ENCODE measurements around the gene ACSS2.

DNA sequence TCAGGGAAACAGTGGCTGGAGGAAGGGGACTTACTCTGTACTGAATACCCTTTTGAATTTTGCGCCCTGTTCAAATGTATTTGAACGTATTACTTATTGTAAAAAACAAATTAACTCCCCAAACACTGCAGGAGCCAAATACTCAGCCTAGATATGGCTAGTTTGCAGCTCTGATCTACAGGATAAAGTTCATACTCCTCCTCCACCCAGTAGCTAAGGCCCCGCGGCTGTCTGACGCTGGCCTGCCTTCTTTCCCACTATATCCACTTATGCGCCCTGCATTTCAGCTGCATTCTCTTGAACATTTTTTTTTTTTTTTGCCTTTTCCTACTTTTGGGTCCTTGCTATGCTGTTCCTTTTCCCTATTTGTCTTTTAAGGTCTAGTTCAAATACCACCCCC lies 72.7 kb downstream of the ACSS2 start:
- TF ChIP-seq, protein P1, sequence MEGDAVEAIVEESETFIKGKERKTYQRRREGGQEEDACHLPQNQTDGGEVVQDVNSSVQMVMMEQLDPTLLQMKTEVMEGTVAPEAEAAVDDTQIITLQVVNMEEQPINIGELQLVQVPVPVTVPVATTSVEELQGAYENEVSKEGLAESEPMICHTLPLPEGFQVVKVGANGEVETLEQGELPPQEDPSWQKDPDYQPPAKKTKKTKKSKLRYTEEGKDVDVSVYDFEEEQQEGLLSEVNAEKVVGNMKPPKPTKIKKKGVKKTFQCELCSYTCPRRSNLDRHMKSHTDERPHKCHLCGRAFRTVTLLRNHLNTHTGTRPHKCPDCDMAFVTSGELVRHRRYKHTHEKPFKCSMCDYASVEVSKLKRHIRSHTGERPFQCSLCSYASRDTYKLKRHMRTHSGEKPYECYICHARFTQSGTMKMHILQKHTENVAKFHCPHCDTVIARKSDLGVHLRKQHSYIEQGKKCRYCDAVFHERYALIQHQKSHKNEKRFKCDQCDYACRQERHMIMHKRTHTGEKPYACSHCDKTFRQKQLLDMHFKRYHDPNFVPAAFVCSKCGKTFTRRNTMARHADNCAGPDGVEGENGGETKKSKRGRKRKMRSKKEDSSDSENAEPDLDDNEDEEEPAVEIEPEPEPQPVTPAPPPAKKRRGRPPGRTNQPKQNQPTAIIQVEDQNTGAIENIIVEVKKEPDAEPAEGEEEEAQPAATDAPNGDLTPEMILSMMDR (conservative IDR thresholded peaks at IDR 0.05; ENCODE audit: low read depth in 2 of 2) = no peak
- TF ChIP-seq JUNB (IDR thresholded peaks at IDR 0.05; ENCODE audit: unreplicated experiment) = no peak
- TF ChIP-seq EZH2 (IDR thresholded peaks at IDR 0.05; ENCODE audit: low read depth, unreplicated experiment) = no peak
- no peak for TF ChIP-seq POLR2AphosphoS5 (IDR thresholded peaks at IDR 0.05; ENCODE audit: low read depth)
- TF ChIP-seq, protein P2, sequence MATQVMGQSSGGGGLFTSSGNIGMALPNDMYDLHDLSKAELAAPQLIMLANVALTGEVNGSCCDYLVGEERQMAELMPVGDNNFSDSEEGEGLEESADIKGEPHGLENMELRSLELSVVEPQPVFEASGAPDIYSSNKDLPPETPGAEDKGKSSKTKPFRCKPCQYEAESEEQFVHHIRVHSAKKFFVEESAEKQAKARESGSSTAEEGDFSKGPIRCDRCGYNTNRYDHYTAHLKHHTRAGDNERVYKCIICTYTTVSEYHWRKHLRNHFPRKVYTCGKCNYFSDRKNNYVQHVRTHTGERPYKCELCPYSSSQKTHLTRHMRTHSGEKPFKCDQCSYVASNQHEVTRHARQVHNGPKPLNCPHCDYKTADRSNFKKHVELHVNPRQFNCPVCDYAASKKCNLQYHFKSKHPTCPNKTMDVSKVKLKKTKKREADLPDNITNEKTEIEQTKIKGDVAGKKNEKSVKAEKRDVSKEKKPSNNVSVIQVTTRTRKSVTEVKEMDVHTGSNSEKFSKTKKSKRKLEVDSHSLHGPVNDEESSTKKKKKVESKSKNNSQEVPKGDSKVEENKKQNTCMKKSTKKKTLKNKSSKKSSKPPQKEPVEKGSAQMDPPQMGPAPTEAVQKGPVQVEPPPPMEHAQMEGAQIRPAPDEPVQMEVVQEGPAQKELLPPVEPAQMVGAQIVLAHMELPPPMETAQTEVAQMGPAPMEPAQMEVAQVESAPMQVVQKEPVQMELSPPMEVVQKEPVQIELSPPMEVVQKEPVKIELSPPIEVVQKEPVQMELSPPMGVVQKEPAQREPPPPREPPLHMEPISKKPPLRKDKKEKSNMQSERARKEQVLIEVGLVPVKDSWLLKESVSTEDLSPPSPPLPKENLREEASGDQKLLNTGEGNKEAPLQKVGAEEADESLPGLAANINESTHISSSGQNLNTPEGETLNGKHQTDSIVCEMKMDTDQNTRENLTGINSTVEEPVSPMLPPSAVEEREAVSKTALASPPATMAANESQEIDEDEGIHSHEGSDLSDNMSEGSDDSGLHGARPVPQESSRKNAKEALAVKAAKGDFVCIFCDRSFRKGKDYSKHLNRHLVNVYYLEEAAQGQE (IDR thresholded peaks at IDR 0.05; ENCODE audit: unreplicated experiment) = no peak
- no peak for TF ChIP-seq EZH2phosphoT487 (IDR thresholded peaks at IDR 0.05; ENCODE audit: unreplicated experiment)
- no peak for TF ChIP-seq CREB1 (CRISPR knock-in tag; IDR thresholded peaks at IDR 0.05; ENCODE audit: low read depth)

All from GM23338 (cell line).